Urinary bladder (tissue), 4 donors: Measurements from ENCODE around the gene ASTN1. TPM values are rescaled to one million over a fixed set of nuclear protein-coding genes. Genes with fewer than 3 reads are reported as not detected.

Source experiments
- DNase-seq: peaks from one replicate; pipeline ENCODE4 v3.0.0-alpha.2; 2015; ENCODE audit errors: extremely low spot score
- H3K27ac ChIP-seq: one replicate; pipeline ENCODE4 v1.5.1; 2013; ENCODE audit warnings: low read depth, mild to moderate bottlenecking, moderate library complexity
- H3K36me3 ChIP-seq: one replicate; pipeline ENCODE4 v1.6.1; 2013; ENCODE audit warnings: mild to moderate bottlenecking, moderate library complexity; ENCODE audit not compliant: insufficient read depth
- H3K4me1 ChIP-seq: one replicate; pipeline ENCODE4 v1.6.1; 2013; ENCODE audit warnings: mild to moderate bottlenecking, moderate library complexity; ENCODE audit not compliant: insufficient read depth
- H3K4me3 ChIP-seq: one replicate; pipeline ENCODE4 v1.5.1; 2013; ENCODE audit warnings: low read depth, low read length
- WGBS: extraction: QIAGEN DNeasy Blood & Tissue Kit; methylation state at CpG from one replicate; pipeline ENCODE4 v1.1.7; 2013; 5-methylcytosine and 5-hydroxymethylcytosine counted together
- polyA plus RNA-seq: library from polyadenylated mRNA; stranded (reverse); fragments of 200-250 nt; gene quantifications from one replicate; pipeline ENCODE4 v1.2.3, GENCODE V29; 2013
- total RNA-seq: library from RNA; depleted of rRNA; stranded (reverse); fragments of >200 nt; gene quantifications from one replicate; pipeline ENCODE4 v1.2.3, GENCODE V29; 2014
- donor health status: healthy with polysubstance abuse.
- donor health status: healthy.

The ASTN1 gene
- total RNA-seq, result 6.3 TPM
- polyA plus RNA-seq, result 0.23 TPM

GRCh38 chr1:177164380-177165068 lies at the start of gene ASTN1:
Gene ASTN1, minus strand, starts transcription at chr1:177164712. Its CDS starts 36 bp downstream, at chr1:177164676.
- Histone ChIP-seq H3K27ac (no peak within 1 kb of the TSS), H3K4me1 (no peaks in the 10 kb centered on the region), H3K4me3 (peak within 1 kb of the TSS; percentile 23), H3K36me3 (no peaks in the 10 kb centered on the region)
- DNase-seq, result no peak
- under 1% methylated on average over 49 of the region's 49 CpGs for WGBS

GRCh38 chr1:177211231-177211630 lies 46.7 kb upstream of the ASTN1 start:
- no peak for DNase-seq
- no peak overlapping the region for H3K27ac ChIP-seq
- no peak overlapping the region for H3K4me3 ChIP-seq
- WGBS, result 30% methylated on average over 4 of the region's 4 CpGs
- H3K36me3 ChIP-seq, result no peaks in the 10 kb centered on the region
- H3K4me1 ChIP-seq, result no peaks in the 10 kb centered on the region

DNA sequence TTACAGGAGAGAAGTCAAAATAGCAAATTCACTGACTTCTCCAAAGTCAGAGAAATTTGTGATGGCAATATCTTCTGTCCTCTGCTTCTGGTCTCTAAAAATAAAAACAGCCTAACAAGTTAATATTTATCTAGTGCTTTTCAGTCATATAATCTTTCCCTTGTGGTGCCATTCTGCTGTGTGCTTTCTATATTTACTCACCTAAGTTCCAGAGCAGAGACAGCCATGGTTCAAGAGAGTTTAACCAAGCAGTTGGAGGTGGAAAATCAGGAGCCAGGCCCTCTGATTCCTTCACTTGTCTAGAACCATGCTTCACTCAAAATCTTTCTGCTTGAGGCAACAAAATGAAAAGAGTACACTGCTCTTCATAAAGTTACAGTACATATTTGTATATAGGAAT lies 45.6 kb upstream of the ASTN1 start:
- Histone ChIP-seq H3K4me1 (no peaks in the 10 kb centered on the region), H3K27ac (no peak overlapping the region), H3K4me3 (no peak overlapping the region), H3K36me3 (no peaks in the 10 kb centered on the region)
- DNase-seq, result no peak

DNA sequence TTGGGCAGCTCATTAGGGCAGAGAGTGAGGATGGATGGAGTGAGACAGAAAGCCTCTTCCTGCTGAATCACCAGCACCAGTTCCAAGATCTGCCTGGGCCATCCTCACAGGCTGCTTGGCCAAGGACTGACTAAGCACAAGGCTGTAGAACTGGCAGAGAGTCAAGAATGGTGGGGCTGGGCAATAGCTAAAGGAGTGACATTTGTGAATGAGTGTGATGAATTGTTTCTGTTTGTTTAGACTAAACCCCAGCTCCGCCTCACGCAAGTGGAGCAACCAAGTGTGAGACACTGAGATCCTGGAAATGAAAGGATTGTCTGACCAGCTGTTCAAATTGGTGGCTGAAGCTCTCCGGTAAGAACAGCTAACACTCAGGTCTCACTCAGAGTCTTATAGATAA lies 44.8 kb upstream of the ASTN1 start:
- H3K27ac ChIP-seq, result no peak overlapping the region
- 15% methylated on average over 3 of the region's 3 CpGs for WGBS
- peak; percentile 43 for DNase-seq
- H3K4me1 ChIP-seq, result no peaks in the 10 kb centered on the region
- H3K4me3 ChIP-seq, result no peak overlapping the region
- no peaks in the 10 kb centered on the region for H3K36me3 ChIP-seq

DNA sequence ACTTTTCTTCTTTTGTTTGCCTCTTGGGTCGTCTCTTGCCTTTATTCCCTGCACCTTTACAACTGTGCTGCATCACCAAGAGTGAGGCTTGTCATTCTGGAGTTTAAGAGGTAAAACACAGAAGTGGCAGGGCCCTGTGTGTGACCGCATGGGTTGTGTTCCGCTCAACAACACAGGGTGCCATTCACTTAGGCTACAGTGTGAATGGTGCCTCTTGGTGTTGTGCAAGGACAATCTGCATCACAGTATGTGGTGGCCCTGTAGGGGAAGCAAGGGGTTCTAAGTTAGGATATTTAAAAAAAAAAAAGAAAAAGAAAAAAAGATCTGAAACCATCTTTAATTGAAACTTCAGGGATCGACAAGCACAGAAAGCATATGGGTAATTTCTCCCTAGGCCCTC lies 44.4 kb upstream of the ASTN1 start:
- Histone ChIP-seq H3K27ac (no peak overlapping the region), H3K4me1 (no peaks in the 10 kb centered on the region)

DNA sequence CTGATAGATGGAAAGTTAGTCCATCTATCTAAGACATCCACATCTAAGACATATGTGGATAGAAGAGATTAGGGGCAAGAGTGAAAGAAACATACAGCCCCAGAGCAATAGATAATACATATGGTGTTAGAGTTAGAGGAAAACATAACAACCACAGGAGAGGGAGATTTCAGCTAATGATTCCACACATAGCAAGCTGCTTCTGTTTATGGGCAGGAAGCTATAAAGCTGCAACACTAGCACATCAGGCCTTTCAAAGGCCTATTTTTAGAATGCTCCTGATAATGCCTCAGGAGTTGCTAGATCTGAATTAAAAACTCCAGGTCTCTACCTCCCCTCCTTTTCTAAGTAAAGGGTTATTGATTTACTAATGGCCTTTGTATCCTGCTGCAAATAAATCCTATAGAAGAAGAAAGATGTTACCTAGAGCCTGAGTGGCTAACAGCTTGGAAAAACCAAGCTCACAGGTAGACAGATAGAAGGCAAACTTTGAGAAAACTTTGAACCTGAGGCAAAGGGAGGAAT lies 42.4 kb upstream of the ASTN1 start:
- H3K27ac ChIP-seq, result no peak overlapping the region
- H3K4me3 ChIP-seq, result no peak overlapping the region
- no peak for DNase-seq
- no peaks in the 10 kb centered on the region for H3K36me3 ChIP-seq
- H3K4me1 ChIP-seq, result no peaks in the 10 kb centered on the region

More for the DNA sequence above, 44.4 kb upstream of the ASTN1 start:
- 61% methylated on average over 4 of the region's 4 CpGs for WGBS
- H3K4me3 ChIP-seq, result no peak overlapping the region
- H3K36me3 ChIP-seq, result no peaks in the 10 kb centered on the region
- DNase-seq, result no peak

- Histone ChIP-seq H3K27ac (no peak overlapping the region), H3K4me3 (no peak overlapping the region), H3K4me1 (no peaks in the 10 kb centered on the region), H3K36me3 (peaks cover 1% of the 10 kb centered on the region)
- no peak for DNase-seq
- 77% methylated on average over 4 of the region's 4 CpGs for WGBS
Measured at GRCh38 chr1:177200290-177200689, 35.8 kb upstream of the ASTN1 start.

DNA sequence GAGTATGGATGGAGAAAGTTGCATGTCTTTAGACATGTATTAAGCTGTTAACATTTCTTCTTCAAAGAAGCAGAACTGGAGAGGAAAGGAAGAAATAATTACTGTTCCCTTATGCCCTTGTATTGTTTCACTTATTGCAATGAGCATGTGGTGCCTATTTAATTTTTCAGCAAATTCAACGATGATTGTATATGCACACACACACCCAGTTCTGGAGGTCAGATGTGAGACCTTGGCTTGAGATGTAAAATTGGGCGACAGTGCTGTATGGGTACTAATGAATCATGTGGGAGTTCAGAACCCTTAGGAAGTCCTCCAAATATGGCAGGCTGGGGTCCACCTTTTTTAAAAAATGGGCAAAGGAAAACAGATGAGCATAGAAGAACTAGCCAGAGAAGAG lies 33.7 kb upstream of the ASTN1 start:
- no peak for DNase-seq
- no peak overlapping the region for H3K4me3 ChIP-seq
- H3K36me3 ChIP-seq, result peaks cover 1% of the 10 kb centered on the region
- no peak overlapping the region for H3K27ac ChIP-seq
- 90% methylated on average over 2 of the region's 2 CpGs for WGBS
- H3K4me1 ChIP-seq, result no peaks in the 10 kb centered on the region

DNA sequence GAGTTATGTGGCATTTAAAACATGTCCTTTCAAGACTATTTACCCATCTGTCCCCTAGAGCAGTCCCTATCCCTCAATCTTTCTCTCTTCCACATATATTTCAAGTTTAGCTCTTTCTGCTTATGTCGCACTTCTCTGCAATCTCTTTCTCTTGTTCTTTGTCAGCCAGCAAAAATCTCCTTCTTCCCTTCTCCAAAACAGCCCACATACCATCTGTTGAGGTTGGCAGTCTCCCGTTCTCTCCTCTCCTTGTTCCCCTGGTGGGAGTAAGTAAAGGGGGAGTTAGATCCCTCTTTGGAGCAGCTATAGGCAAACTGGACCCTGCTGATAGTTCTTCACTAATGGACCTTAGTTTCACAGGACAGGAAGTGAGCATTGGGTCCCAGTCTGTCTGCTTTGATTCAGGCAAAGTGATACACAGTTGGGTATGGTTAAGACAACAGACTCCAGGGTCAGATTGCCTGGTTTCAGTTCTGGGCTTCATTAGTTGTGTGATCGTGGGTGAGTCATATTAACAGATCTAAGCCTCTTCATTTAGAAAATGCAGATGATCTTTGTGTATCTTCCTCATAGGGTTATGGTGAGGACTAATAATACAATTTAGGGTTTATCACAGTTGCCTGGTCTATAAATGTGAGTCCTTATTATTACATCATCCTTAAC lies 25.9 kb upstream of the ASTN1 start:
- WGBS, result 64% methylated on average over 3 of the region's 3 CpGs

GRCh38 chr1:177186639-177187038 lies 22.1 kb upstream of the ASTN1 start:
- Histone ChIP-seq H3K4me1 (no peaks in the 10 kb centered on the region), H3K27ac (no peak overlapping the region), H3K4me3 (no peak overlapping the region), H3K36me3 (peaks cover 2% of the 10 kb centered on the region)
- DNase-seq, result no peak
- 95% methylated on average over 2 of the region's 2 CpGs for WGBS

More for the DNA sequence above, 25.9 kb upstream of the ASTN1 start:
- no peaks in the 10 kb centered on the region for H3K4me1 ChIP-seq
- H3K27ac ChIP-seq, result no peak overlapping the region
- no peak overlapping the region for H3K4me3 ChIP-seq
- no peaks in the 10 kb centered on the region for H3K36me3 ChIP-seq
- no peak for DNase-seq

DNA sequence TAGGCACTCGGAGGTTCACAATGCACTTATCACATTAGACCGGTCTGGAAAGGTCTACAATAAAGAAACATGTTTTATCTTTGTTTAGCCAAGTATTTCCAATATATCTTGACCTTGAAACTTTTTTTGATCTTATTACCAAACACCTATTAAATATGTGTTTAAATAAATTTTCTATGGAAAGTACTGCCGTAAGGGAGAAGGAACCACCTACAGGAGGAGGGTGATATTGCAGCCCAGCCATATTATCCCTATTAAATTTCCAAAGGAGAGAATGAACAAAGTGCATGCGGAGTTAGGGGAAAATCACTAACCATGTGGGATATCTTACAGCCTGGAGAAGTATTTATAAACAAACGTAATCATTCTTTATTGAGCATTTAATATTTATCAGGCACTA lies 20.7 kb upstream of the ASTN1 start:
- no peak for DNase-seq
- Histone ChIP-seq H3K4me3 (no peak overlapping the region), H3K27ac (no peak overlapping the region), H3K4me1 (no peaks in the 10 kb centered on the region), H3K36me3 (peaks cover 2% of the 10 kb centered on the region)
- WGBS, result 66% methylated on average over 5 of the region's 5 CpGs

GRCh38 chr1:177183836-177184235 lies 19.3 kb upstream of the ASTN1 start:
- no peak overlapping the region for H3K27ac ChIP-seq
- H3K4me1 ChIP-seq, result no peaks in the 10 kb centered on the region
- 41% methylated on average over 2 of the region's 2 CpGs for WGBS
- DNase-seq, result no peak
- H3K36me3 ChIP-seq, result peaks cover 2% of the 10 kb centered on the region
- H3K4me3 ChIP-seq, result no peak overlapping the region

- no peak overlapping the region for H3K27ac ChIP-seq
- H3K4me1 ChIP-seq, result no peaks in the 10 kb centered on the region
- H3K36me3 ChIP-seq, result peaks cover 2% of the 10 kb centered on the region
- no peak overlapping the region for H3K4me3 ChIP-seq
- no peak for DNase-seq
- under 1% methylated on average over 32 of the region's 32 CpGs for WGBS
Measured at GRCh38 chr1:177181631-177182291, 17.2 kb upstream of the ASTN1 start.

- Histone ChIP-seq H3K4me3 (no peak overlapping the region), H3K4me1 (no peaks in the 10 kb centered on the region), H3K36me3 (peaks cover 2% of the 10 kb centered on the region), H3K27ac (no peak overlapping the region)
- 30% methylated on average over 13 of the region's 13 CpGs for WGBS
- no peak for DNase-seq
Measured at GRCh38 chr1:177181280-177181630, 16.7 kb upstream of the ASTN1 start.
